CD14-positive monocyte (primary cell): ENCODE measurements around the gene DAPK2. TPM values are rescaled to one million over a fixed set of nuclear protein-coding genes. Genes with fewer than 3 reads are reported as not detected.

Experiments
- DNase-seq, 3 donors: peaks; one replicate each; pipeline ENCODE4 v3.0.0-alpha.2; 2011 to 2022
- H2AFZ ChIP-seq: 2 replicates; pipeline ENCODE4 v1.6.0; 2012; ENCODE audit warnings: mild to moderate bottlenecking, low read depth, low read length, inconsistent platforms; ENCODE audit not compliant: insufficient read depth, poor library complexity, severe bottlenecking
- H3K27ac ChIP-seq, 2 donors: 1 replicate in 1 of 2; 2 replicates in 1 of 2; pipeline ENCODE4 v1.5.1; 2012 to 2013; ENCODE audit warnings: low read length in 2 of 2, control low read depth in 1 of 2, inconsistent platforms in 1 of 2, low read depth in 1 of 2, mild to moderate bottlenecking in 1 of 2
- H3K27me3 ChIP-seq, 2 donors: one replicate each; pipeline versions ENCODE4 v1.6.0 to v1.6.1; 2011 to 2013; ENCODE audit warnings: low read length in 2 of 2; ENCODE audit not compliant: control insufficient read depth in 2 of 2, insufficient read depth in 2 of 2
- H3K36me3 ChIP-seq, 2 donors: replicated peaks in 1 of 2; 1 replicate in 1 of 2; 2 replicates in 1 of 2; pipeline versions ENCODE4 v1.5.1 to v1.6.1; 2012 to 2013; ENCODE audit warnings: low read length in 2 of 2, control low read depth in 1 of 2, inconsistent platforms in 1 of 2, mild to moderate bottlenecking in 1 of 2; ENCODE audit not compliant: insufficient read depth in 2 of 2, control insufficient read depth in 1 of 2
- H3K4me1 ChIP-seq, 2 donors: 1 replicate in 1 of 2; 2 replicates in 1 of 2; pipeline versions ENCODE4 v1.5.1 to v1.6.1; 2012 to 2013; ENCODE audit warnings: low read length in 2 of 2, control low read depth in 1 of 2, inconsistent platforms in 1 of 2, mild to moderate bottlenecking in 1 of 2, moderate library complexity in 1 of 2; ENCODE audit not compliant: insufficient read depth in 2 of 2, control insufficient read depth in 1 of 2
- H3K4me2 ChIP-seq: replicated peaks from 2 replicates; pipeline ENCODE3; 2012; ENCODE audit warnings: low read length, moderate library complexity, mild to moderate bottlenecking; ENCODE audit not compliant: poor library complexity, severe bottlenecking; ENCODE audit errors: extremely low read depth
- H3K4me3 ChIP-seq, 3 experiments: fragments of 200-600 bp in 1 of 3; sonication (generic) in 1 of 3; replicated peaks in 1 of 3; 1 replicate in 2 of 3; 2 replicates in 1 of 3; pipeline ENCODE4 v1.5.1; 2011 to 2013; ENCODE audit warnings: low read length in 3 of 3, mild to moderate bottlenecking in 3 of 3, control low read depth in 2 of 3, low read depth in 2 of 3, inconsistent platforms in 1 of 3, moderate library complexity in 1 of 3
- H3K79me2 ChIP-seq: 2 replicates; pipeline ENCODE4 v1.6.0; 2012; ENCODE audit warnings: mild to moderate bottlenecking, control low read depth, inconsistent platforms, low read length, moderate library complexity; ENCODE audit not compliant: insufficient read depth
- H3K9ac ChIP-seq: 2 replicates; pipeline ENCODE4 v1.6.0; 2017; ENCODE audit warnings: low read length, mild to moderate bottlenecking; ENCODE audit not compliant: insufficient read depth, poor library complexity, severe bottlenecking
- H3K9me3 ChIP-seq, 2 donors: replicated peaks in 1 of 2; 1 replicate in 1 of 2; 2 replicates in 1 of 2; pipeline versions ENCODE4 v1.5.1 to v1.6.1; 2012 to 2013; ENCODE audit warnings: low read length in 2 of 2, control low read depth in 1 of 2; ENCODE audit not compliant: control insufficient read depth in 1 of 2, insufficient read depth in 1 of 2
- H4K20me1 ChIP-seq: 2 replicates; pipeline ENCODE4 v1.6.0; 2012; ENCODE audit warnings: mild to moderate bottlenecking, low read length, control low read depth, moderate library complexity; ENCODE audit not compliant: insufficient read depth
- H3K27ac Mint-ChIP-seq, 7 donors: one replicate each; pipeline ENCODE4 v1.8.0; 2020; ENCODE audit warnings: mild to moderate bottlenecking in 7 of 7, mixed read lengths in 7 of 7, moderate library complexity in 6 of 7, inconsistent platforms in 2 of 7
- H3K27me3 Mint-ChIP-seq, 3 donors: one replicate each; pipeline ENCODE4 v1.8.0; 2021 to 2022; ENCODE audit warnings: low read depth in 3 of 3, mild to moderate bottlenecking in 3 of 3, mixed read lengths in 3 of 3, moderate library complexity in 3 of 3, inconsistent platforms in 1 of 3
- H3K36me3 Mint-ChIP-seq, 2 donors: one replicate each; pipeline ENCODE4 v1.8.0; 2020; ENCODE audit warnings: mixed read lengths in 2 of 2, inconsistent platforms in 1 of 2, mild to moderate bottlenecking in 1 of 2
- H3K4me1 Mint-ChIP-seq: one replicate; pipeline ENCODE4 v1.8.0; 2020; ENCODE audit warnings: mild to moderate bottlenecking, mixed read lengths
- H3K4me3 Mint-ChIP-seq, 2 donors: one replicate each; pipeline ENCODE4 v1.8.0; 2020; ENCODE audit warnings: mild to moderate bottlenecking in 2 of 2, mixed read lengths in 2 of 2, moderate library complexity in 1 of 2
- H3K9me3 Mint-ChIP-seq, 7 donors: one replicate each; pipeline ENCODE4 v1.8.0; 2020 to 2022; ENCODE audit warnings: mixed read lengths in 7 of 7, mild to moderate bottlenecking in 6 of 7, moderate library complexity in 6 of 7, inconsistent platforms in 2 of 7
- CTCF ChIP-seq: fragments of 200-600 bp; IDR thresholded peaks from one replicate; pipeline ENCODE4 v1.8.0; 2022; ENCODE audit warnings: antibody characterized with exemption, mild to moderate bottlenecking
- WGBS: methylation state at CpG from one replicate; pipeline ENCODE4 v1.1.5; 2013; ENCODE audit warnings: missing lambda C conversion rate; ENCODE audit not compliant: insufficient coverage; 5-methylcytosine and 5-hydroxymethylcytosine counted together
- intact Hi-C, 2 donors: fragments of 100-400 bp; cut with micrococcal nuclease; formaldehyde crosslinking; loops; one replicate each; pipeline versions ENCODE4 v1.15.0 to v1.15.1; 2023
- polyA plus RNA-seq, 3 donors: library from polyadenylated mRNA; depleted of rRNA in 1 of 3; unstranded in 2 of 3; stranded (reverse) in 1 of 3; fragments of 300-500 nt in 2 of 3; fragments of >200 nt in 1 of 3; fragmentation: Illumina TruSeq in 2 of 3; gene quantifications; 1 replicate in 2 of 3; 2 replicates in 1 of 3; pipeline ENCODE4 v1.2.3, GENCODE V29; 2012 to 2021

DAPK2 gene
- polyA plus RNA-seq, 3 donors, result 0.59 to 4.1 (median 2.1) TPM

- peak within 1 kb of the TSS; percentile 87 to 95 for H3K27ac ChIP-seq
- H3K9ac ChIP-seq, result peak within 1 kb of the TSS; percentile 76
- DNase-seq, result peak; percentile 98 to 99 (median 99)
- peak within 1 kb of the TSS; percentile 90 for H3K4me2 ChIP-seq
- 0% methylated on average over 39 of the region's 41 CpGs for whole genome bisulfite sequencing
- peak within 1 kb of the TSS; percentile 97 to 100 (median 99) for H3K27ac Mint-ChIP-seq
- peaks cover 6 to 7% of the 10 kb centered on the region in 2 donors for H3K36me3 Mint-ChIP-seq
- peaks cover 80 to 91% of the 10 kb centered on the region in 2 donors for H3K4me1 ChIP-seq
- no peaks in the 10 kb centered on the region for H3K36me3 ChIP-seq
- H3K4me3 ChIP-seq, result peak within 1 kb of the TSS; percentile 52 to 90 (median 84)
- H3K27me3 ChIP-seq, result no peaks in the 10 kb centered on the region
- H3K27me3 Mint-ChIP-seq, result no peaks in the 10 kb centered on the region
- peaks cover 81% of the 10 kb centered on the region for H3K79me2 ChIP-seq
- peak within 1 kb of the TSS; percentile 97 to 99 for H3K4me3 Mint-ChIP-seq
- no peaks in the 10 kb centered on the region for H3K9me3 ChIP-seq
- intact Hi-C loops, result loop anchor here (2.0 to 5.0 kb wide), 2 partner anchors 68 to 69 kb away; partner anchors contain the start of gene PPIB (in 2 of the 2)
- TF ChIP-seq CTCF, result no peak
- H3K9me3 Mint-ChIP-seq, result no peaks in the 10 kb centered on the region
- peaks cover 71% of the 10 kb centered on the region for H3K4me1 Mint-ChIP-seq
- peaks cover 26% of the 10 kb centered on the region for H4K20me1 ChIP-seq
- peak within 1 kb of the TSS; percentile 89 for H2AFZ ChIP-seq
Measured at GRCh38 chr15:64093627-64094417, 47.5 kb upstream of the DAPK2 start, which contains the start of gene CIAO2A. Gene CIAO2A (minus strand): TSS chr15:64093838. CDS start chr15:64093768, 70 bp downstream.

GRCh38 chr15:64092864-64093626, 46.8 kb upstream of the DAPK2 start:
- Mint-ChIP-seq H3K27me3 (no peaks in the 10 kb centered on the region), H3K27ac (peak overlapping the region; percentile 97 to 100 (median 99)), H3K4me1 (peaks cover 74% of the 10 kb centered on the region), H3K36me3 (peaks cover 7 to 8% of the 10 kb centered on the region in 2 donors), H3K4me3 (peak overlapping the region; percentile 97 to 99), H3K9me3 (peaks cover 0 to under 1% (median 0%) of the 10 kb centered on the region in 7 donors)
- peaks cover 81% of the 10 kb centered on the region for H3K79me2 ChIP-seq
- H2AFZ ChIP-seq, result peak overlapping the region; percentile 89
- H3K36me3 ChIP-seq, result peaks cover 4 to 5% of the 10 kb centered on the region in 2 donors
- H3K4me1 ChIP-seq, result peaks cover 83 to 91% of the 10 kb centered on the region in 2 donors
- no peak for TF ChIP-seq CTCF
- no peaks in the 10 kb centered on the region for H3K9me3 ChIP-seq
- peak overlapping the region; percentile 87 to 95 for H3K27ac ChIP-seq
- WGBS, result 3% methylated on average over 14 of the region's 22 CpGs
- intact Hi-C loops, result loop anchor here in 1 of 2 donors (5.0 kb wide), 1 partner anchor 69 kb away; the partner anchor contains the start of gene PPIB
- peak overlapping the region; percentile 52 to 90 (median 84) for H3K4me3 ChIP-seq
- no peaks in the 10 kb centered on the region for H3K27me3 ChIP-seq
- peak overlapping the region; percentile 90 for H3K4me2 ChIP-seq
- peak; percentile 39 to 56 (median 43) for DNase-seq
- H4K20me1 ChIP-seq, result peaks cover 18% of the 10 kb centered on the region
- peak overlapping the region; percentile 76 for H3K9ac ChIP-seq
